Measurements from ENCODE around the gene CSN3. TPM values are rescaled to one million over a fixed set of nuclear protein-coding genes. Genes with fewer than 3 reads are reported as not detected.
"Not testable (repeated sequence)": the region's sequence is repeated elsewhere in the genome, so short reads cannot be mapped to it uniquely, and the experiment has no call there.

The CSN3 gene
- polyA plus RNA-seq, 1 of the 3 experiments (the other 2 are of a cell fraction): not detected

DNA sequence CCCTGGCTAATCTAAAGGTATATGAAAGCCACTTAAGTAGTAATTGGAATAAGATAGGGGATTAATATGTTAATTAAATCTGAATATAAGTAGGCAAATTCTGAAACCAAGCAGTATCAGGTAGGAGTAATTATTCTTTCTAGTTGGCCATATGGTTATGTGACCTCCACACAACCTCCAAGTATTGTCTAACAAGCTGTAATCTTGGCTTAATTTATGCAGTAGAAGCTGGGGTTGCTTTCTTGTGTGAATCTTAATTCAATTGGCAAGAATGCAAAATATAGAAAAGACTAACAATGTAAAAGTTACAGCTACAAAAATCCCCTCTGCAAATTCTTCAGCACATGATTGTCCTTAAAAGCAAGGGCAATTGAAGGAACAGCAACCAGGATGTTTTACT lies 26.3 kb upstream of the CSN3 start:
- H3K4me2 ChIP-seq; H3K79me2 ChIP-seq (ENCODE audit: insufficient read depth); POLR2A ChIA-PET; H2AFZ ChIP-seq (ENCODE audit: low read depth); H3K27me3 ChIP-seq (ENCODE audit: insufficient read depth); H4K20me1 ChIP-seq (ENCODE audit: insufficient read depth); H3F3A ChIP-seq (replicated peaks; ENCODE audit: insufficient read depth); H3K9me2 ChIP-seq; DNase-seq; H3K27ac ChIP-seq (ENCODE audit: low read depth in 2 of 2, low read length in 1 of 2); H3K9ac ChIP-seq; H3K9me3 ChIP-seq; H3K4me3 ChIP-seq (ENCODE audit: low read depth in 2 of 2, low read length in 1 of 2); H3K4me1 ChIP-seq (ENCODE audit: control insufficient read depth in 1 of 2, insufficient read depth in 2 of 2, low read depth in 1 of 2, low read length in 1 of 2); H3K36me3 ChIP-seq (replicated peaks in 1 of 2; ENCODE audit: control insufficient read depth in 1 of 2, insufficient read depth in 2 of 2, low read length in 1 of 2); CTCF ChIA-PET: not testable (repeated sequence)

DNA sequence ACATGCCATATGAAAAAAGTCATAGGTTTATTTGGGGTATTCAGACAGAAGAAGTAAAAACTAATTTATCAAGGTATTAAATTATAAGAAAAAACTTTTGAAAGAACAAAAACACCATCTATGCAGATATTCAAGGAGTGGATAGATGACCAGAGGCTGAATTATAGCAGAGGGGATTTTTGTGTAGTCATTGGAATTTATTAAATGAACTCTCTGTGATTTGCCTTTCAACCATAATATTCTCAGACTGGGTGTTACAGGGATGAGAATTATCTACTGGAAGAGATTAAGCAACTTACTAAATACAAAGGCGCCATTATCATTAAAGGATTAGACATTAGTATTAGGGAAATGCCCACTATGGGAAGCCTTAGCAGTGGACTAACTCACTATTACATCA lies 25.8 kb upstream of the CSN3 start:
- H3K79me2 ChIP-seq (ENCODE audit: insufficient read depth); H3F3A ChIP-seq (replicated peaks; ENCODE audit: insufficient read depth); H3K9me2 ChIP-seq; H3K4me2 ChIP-seq; H3K9ac ChIP-seq; H3K36me3 ChIP-seq (replicated peaks in 1 of 2; ENCODE audit: control insufficient read depth in 1 of 2, insufficient read depth in 2 of 2, low read length in 1 of 2); DNase-seq; POLR2A ChIA-PET; H3K4me1 ChIP-seq (ENCODE audit: control insufficient read depth in 1 of 2, insufficient read depth in 2 of 2, low read depth in 1 of 2, low read length in 1 of 2); H3K4me3 ChIP-seq (ENCODE audit: low read depth in 2 of 2, low read length in 1 of 2); H2AFZ ChIP-seq (ENCODE audit: low read depth); H3K27me3 ChIP-seq (ENCODE audit: insufficient read depth); CTCF ChIA-PET; H3K9me3 ChIP-seq; H3K27ac ChIP-seq (ENCODE audit: low read depth in 2 of 2, low read length in 1 of 2); H4K20me1 ChIP-seq (ENCODE audit: insufficient read depth): not testable (repeated sequence)
- WGBS (ENCODE audit: low lambda C conversion rate): 67% methylated on average over 1 of the region's 1 CpG

DNA sequence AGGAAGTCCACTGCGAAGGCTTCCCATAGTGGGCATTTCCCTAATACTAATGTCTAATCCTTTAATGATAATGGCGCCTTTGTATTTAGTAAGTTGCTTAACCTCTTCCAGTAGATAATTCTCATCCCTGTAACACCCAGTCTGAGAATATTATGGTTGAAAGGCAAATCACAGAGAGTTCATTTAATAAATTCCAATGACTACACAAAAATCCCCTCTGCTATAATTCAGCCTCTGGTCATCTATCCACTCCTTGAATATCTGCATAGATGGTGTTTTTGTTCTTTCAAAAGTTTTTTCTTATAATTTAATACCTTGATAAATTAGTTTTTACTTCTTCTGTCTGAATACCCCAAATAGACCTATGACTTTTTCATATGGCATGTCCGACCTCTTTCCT lies 21.0 kb upstream of the CSN3 start:
- H3K9me3 ChIP-seq; H3K4me1 ChIP-seq (ENCODE audit: control insufficient read depth in 1 of 2, insufficient read depth in 2 of 2, low read depth in 1 of 2, low read length in 1 of 2); H3K27me3 ChIP-seq (ENCODE audit: insufficient read depth); H3K36me3 ChIP-seq (replicated peaks in 1 of 2; ENCODE audit: control insufficient read depth in 1 of 2, insufficient read depth in 2 of 2, low read length in 1 of 2); H3F3A ChIP-seq (replicated peaks; ENCODE audit: insufficient read depth); H3K9me2 ChIP-seq; DNase-seq; H3K4me3 ChIP-seq (ENCODE audit: low read depth in 2 of 2, low read length in 1 of 2); H3K27ac ChIP-seq (ENCODE audit: low read depth in 2 of 2, low read length in 1 of 2); H3K79me2 ChIP-seq (ENCODE audit: insufficient read depth); H4K20me1 ChIP-seq (ENCODE audit: insufficient read depth); H2AFZ ChIP-seq (ENCODE audit: low read depth); POLR2A ChIA-PET; H3K9ac ChIP-seq; CTCF ChIA-PET; H3K4me2 ChIP-seq: not testable (repeated sequence)
- WGBS (ENCODE audit: low lambda C conversion rate): 10% methylated on average over 3 of the region's 3 CpGs

DNA sequence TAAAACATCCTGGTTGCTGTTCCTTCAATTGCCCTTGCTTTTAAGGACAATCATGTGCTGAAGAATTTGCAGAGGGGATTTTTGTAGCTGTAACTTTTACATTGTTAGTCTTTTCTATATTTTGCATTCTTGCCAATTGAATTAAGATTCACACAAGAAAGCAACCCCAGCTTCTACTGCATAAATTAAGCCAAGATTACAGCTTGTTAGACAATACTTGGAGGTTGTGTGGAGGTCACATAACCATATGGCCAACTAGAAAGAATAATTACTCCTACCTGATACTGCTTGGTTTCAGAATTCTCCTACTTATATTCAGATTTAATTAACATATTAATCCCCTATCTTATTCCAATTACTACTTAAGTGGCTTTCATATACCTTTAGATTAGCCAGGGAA lies 20.6 kb upstream of the CSN3 start:
- DNase-seq; H2AFZ ChIP-seq (ENCODE audit: low read depth); H3K9me2 ChIP-seq; H3K27me3 ChIP-seq (ENCODE audit: insufficient read depth); H3K9me3 ChIP-seq; H4K20me1 ChIP-seq (ENCODE audit: insufficient read depth); H3K4me3 ChIP-seq (ENCODE audit: low read depth in 2 of 2, low read length in 1 of 2); POLR2A ChIA-PET; H3F3A ChIP-seq (replicated peaks; ENCODE audit: insufficient read depth); H3K36me3 ChIP-seq (replicated peaks in 1 of 2; ENCODE audit: control insufficient read depth in 1 of 2, insufficient read depth in 2 of 2, low read length in 1 of 2); CTCF ChIA-PET; H3K27ac ChIP-seq (ENCODE audit: low read depth in 2 of 2, low read length in 1 of 2); H3K79me2 ChIP-seq (ENCODE audit: insufficient read depth); H3K9ac ChIP-seq; H3K4me2 ChIP-seq; H3K4me1 ChIP-seq (ENCODE audit: control insufficient read depth in 1 of 2, insufficient read depth in 2 of 2, low read depth in 1 of 2, low read length in 1 of 2): not testable (repeated sequence)

DNA sequence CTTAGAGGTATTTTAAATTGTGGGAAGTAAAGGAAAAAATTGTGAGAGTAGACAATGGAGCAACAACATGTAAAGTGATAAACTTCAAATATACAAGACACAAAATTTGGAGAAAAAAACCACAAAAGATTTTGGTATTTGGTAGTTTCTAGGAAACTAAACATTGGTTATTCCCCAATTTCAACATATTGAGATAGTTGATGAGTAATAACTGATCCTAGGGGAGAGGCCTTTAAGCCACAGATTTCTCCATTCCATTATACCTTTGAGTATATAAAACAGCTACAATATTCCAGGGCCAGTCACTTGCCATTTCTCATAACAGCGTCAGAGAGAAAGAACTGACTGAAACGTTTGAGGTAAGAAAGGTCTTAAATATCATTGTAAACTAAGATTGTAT lies 16.6 kb upstream of the CSN3 start, which contains the start of gene FDCSP:
TSS of gene FDCSP (plus strand) at position 301 of the 400 bp plus-strand sequence. CDS start 5,071 bp downstream, outside the sequence.
- H3K27me3 ChIP-seq (ENCODE audit: insufficient read depth): no peaks in the 10 kb centered on the region
- H4K20me1 ChIP-seq (ENCODE audit: insufficient read depth): no peaks in the 10 kb centered on the region
- no peak within 1 kb of the TSS for H3K4me2 ChIP-seq
- no peaks in the 10 kb centered on the region for H3F3A ChIP-seq (replicated peaks; ENCODE audit: insufficient read depth)
- WGBS (ENCODE audit: low lambda C conversion rate): 11% methylated on average over 2 of the region's 2 CpGs
- CTCF ChIA-PET: no interaction called here
- no peak within 1 kb of the TSS for H2AFZ ChIP-seq (ENCODE audit: low read depth)
- no peaks in the 10 kb centered on the region for H3K9me3 ChIP-seq
- H3K9ac ChIP-seq: no peak within 1 kb of the TSS
- H3K79me2 ChIP-seq (ENCODE audit: insufficient read depth): no peaks in the 10 kb centered on the region
- H3K4me1 ChIP-seq (ENCODE audit: control insufficient read depth in 1 of 2, insufficient read depth in 2 of 2, low read depth in 1 of 2, low read length in 1 of 2): no peaks in the 10 kb centered on the region
- no peak for DNase-seq
- H3K36me3 ChIP-seq (replicated peaks in 1 of 2; ENCODE audit: control insufficient read depth in 1 of 2, insufficient read depth in 2 of 2, low read length in 1 of 2): no peaks in the 10 kb centered on the region
- no peaks in the 10 kb centered on the region for H3K9me2 ChIP-seq
- no peak within 1 kb of the TSS for H3K27ac ChIP-seq (ENCODE audit: low read depth in 2 of 2, low read length in 1 of 2)
- no peak within 1 kb of the TSS for H3K4me3 ChIP-seq (ENCODE audit: low read depth in 2 of 2, low read length in 1 of 2)
- POLR2A ChIA-PET: no interaction called here
- TF ChIP-seq CHD2 (IDR thresholded peaks at IDR 0.05; ENCODE audit: low read length, partially characterized antibody) (no peak), FOXM1 (IDR thresholded peaks at IDR 0.05; ENCODE audit: low read depth) (no peak), FOXJ3 (CRISPR knock-in tag; IDR thresholded peaks at IDR 0.05) (no peak), SMC3 (IDR thresholded peaks at IDR 0.05; ENCODE audit: low read depth, low read length) (no peak), JUND (IDR thresholded peaks at IDR 0.05) (no peak), EZH2phosphoT487 (IDR thresholded peaks at IDR 0.05; ENCODE audit: borderline replicate concordance, low read depth) (no peak), FOSL2 (IDR thresholded peaks at IDR 0.05; ENCODE audit: borderline replicate concordance, low read depth) (no peak), TAF1 (IDR thresholded peaks at IDR 0.05; ENCODE audit: borderline replicate concordance, low read depth, low read length) (no peak), POLR2AphosphoS5 (IDR thresholded peaks at IDR 0.05; ENCODE audit: low read depth, low read length) (no peak), RFX5 (IDR thresholded peaks at IDR 0.05; ENCODE audit: low read length) (no peak)
- TF ChIP-seq, protein P1, sequence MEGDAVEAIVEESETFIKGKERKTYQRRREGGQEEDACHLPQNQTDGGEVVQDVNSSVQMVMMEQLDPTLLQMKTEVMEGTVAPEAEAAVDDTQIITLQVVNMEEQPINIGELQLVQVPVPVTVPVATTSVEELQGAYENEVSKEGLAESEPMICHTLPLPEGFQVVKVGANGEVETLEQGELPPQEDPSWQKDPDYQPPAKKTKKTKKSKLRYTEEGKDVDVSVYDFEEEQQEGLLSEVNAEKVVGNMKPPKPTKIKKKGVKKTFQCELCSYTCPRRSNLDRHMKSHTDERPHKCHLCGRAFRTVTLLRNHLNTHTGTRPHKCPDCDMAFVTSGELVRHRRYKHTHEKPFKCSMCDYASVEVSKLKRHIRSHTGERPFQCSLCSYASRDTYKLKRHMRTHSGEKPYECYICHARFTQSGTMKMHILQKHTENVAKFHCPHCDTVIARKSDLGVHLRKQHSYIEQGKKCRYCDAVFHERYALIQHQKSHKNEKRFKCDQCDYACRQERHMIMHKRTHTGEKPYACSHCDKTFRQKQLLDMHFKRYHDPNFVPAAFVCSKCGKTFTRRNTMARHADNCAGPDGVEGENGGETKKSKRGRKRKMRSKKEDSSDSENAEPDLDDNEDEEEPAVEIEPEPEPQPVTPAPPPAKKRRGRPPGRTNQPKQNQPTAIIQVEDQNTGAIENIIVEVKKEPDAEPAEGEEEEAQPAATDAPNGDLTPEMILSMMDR (IDR thresholded peaks at IDR 0.05): no peak
